Upper lobe of right lung (tissue), 1 donor: ENCODE results near the gene ZNF574. TPM values are rescaled to one million over a fixed set of nuclear protein-coding genes. Genes with fewer than 3 reads are reported as not detected.

ENCODE experiments used
- ATAC-seq: fragments of 200-7000 bp; cut with Tn5 transposase; one replicate; pipeline ENCODE4 v1.9.1; 2020; ENCODE audit warnings: mild to moderate bottlenecking, moderate library complexity
- DNase-seq: peaks from one replicate; pipeline ENCODE4 v3.0.0-alpha.2; 2020
- H3K27ac ChIP-seq: fragments of 200-600 bp; one replicate; pipeline ENCODE4 v1.8.0; 2022
- H3K27me3 ChIP-seq: fragments of 200-600 bp; one replicate; pipeline ENCODE4 v1.8.0; 2022; ENCODE audit warnings: mild to moderate bottlenecking
- H3K36me3 ChIP-seq: fragments of 200-600 bp; one replicate; pipeline ENCODE4 v1.8.0; 2022
- H3K4me1 ChIP-seq: fragments of 200-600 bp; one replicate; pipeline ENCODE4 v1.8.0; 2022
- H3K4me3 ChIP-seq: fragments of 200-600 bp; one replicate; pipeline ENCODE4 v1.8.0; 2022; ENCODE audit warnings: mild to moderate bottlenecking
- H3K9me3 ChIP-seq: fragments of 200-600 bp; one replicate; pipeline ENCODE4 v1.8.0; 2022
- CTCF ChIP-seq: fragments of 200-600 bp; IDR thresholded peaks from one replicate; pipeline ENCODE4 v1.8.0; 2022; ENCODE audit warnings: antibody characterized with exemption
- intact Hi-C: fragments of 100-400 bp; cut with DNase I; formaldehyde crosslinking; loops from one replicate; pipeline ENCODE4 v1.11.0; 2022
- total RNA-seq: library from RNA; stranded (reverse); fragmentation: NEBNext Ultra II Directional; extraction: Animal tissue kit (Norgen Biotek cat#: 25700); gene quantifications from one replicate; pipeline ENCODE4 v1.2.1, GENCODE V29; 2021
- donor health status: DM: no; HTN: yes; CAD: no; lungs with severe emphysema.

Gene ZNF574
- total RNA-seq, 1 donor from 2014 or later: 13.6 TPM

DNA sequence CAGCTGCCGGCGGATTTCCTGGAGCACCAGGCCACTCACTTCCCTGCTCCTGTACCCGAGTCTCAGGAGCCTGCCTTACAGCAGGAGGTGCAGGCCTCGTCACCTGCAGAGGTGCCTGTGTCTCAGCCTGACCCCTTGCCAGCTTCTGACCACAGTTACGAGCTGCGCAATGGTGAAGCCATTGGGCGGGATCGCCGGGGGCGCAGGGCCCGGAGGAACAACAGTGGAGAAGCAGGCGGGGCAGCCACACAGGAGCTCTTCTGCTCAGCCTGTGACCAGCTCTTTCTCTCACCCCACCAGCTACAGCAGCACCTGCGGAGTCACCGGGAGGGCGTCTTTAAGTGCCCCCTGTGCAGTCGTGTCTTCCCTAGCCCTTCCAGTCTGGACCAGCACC is 3.3 kb downstream of the ZNF574 start:
- peaks cover 9% of the 10 kb centered on the region for H3K4me1 ChIP-seq
- intact Hi-C loops: no loop called here
- no peaks in the 10 kb centered on the region for H3K27me3 ChIP-seq
- no peak for TF ChIP-seq CTCF
- DNase-seq: no peak
- H3K9me3 ChIP-seq: no peaks in the 10 kb centered on the region
- H3K27ac ChIP-seq: no peak overlapping the region
- peaks cover 35% of the 10 kb centered on the region for H3K36me3 ChIP-seq
- no peak overlapping the region for H3K4me3 ChIP-seq
- ATAC-seq: no peak

DNA sequence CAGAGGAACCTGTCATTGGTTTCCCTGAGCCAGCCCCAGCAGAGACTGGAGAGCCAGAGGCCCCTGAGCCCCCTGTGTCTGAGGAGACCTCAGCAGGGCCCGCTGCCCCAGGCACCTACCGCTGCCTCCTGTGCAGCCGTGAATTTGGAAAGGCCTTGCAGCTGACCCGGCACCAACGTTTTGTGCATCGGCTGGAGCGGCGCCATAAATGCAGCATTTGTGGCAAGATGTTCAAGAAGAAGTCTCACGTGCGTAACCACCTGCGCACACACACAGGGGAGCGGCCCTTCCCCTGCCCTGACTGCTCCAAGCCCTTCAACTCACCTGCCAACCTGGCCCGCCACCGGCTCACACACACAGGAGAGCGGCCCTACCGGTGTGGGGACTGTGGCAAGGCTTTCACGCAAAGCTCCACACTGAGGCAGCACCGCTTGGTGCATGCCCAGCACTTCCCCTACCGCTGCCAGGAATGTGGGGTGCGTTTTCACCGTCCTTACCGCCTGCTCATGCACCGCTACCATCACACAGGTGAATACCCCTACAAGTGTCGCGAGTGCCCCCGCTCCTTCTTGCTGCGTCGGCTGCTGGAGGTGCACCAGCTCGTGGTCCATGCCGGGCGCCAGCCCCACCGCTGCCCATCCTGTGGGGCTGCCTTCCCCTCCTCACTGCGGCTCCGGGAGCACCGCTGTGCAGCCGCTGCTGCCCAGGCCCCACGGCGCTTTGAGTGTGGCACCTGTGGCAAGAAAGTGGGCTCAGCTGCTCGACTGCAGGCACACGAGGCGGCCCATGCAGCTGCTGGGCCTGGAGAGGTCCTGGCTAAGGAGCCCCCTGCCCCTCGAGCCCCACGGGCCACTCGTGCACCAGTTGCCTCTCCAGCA is 4.2 kb downstream of the ZNF574 start:
- H3K4me3 ChIP-seq: no peak overlapping the region
- no peak for DNase-seq
- no peak for ATAC-seq
- peaks cover 35% of the 10 kb centered on the region for H3K36me3 ChIP-seq
- no peak overlapping the region for H3K27ac ChIP-seq
- no peak for TF ChIP-seq CTCF
- intact Hi-C loops: no loop called here
- H3K9me3 ChIP-seq: no peaks in the 10 kb centered on the region
- no peaks in the 10 kb centered on the region for H3K27me3 ChIP-seq
- peaks cover 9% of the 10 kb centered on the region for H3K4me1 ChIP-seq

GRCh38 chr19:42080764-42081375 is 4.9 kb downstream of the ZNF574 start:
- no peak overlapping the region for H3K27ac ChIP-seq
- TF ChIP-seq CTCF: no peak
- no peaks in the 10 kb centered on the region for H3K9me3 ChIP-seq
- DNase-seq (no peak), ATAC-seq (no peak)
- no peak overlapping the region for H3K4me3 ChIP-seq
- peaks cover 9% of the 10 kb centered on the region for H3K4me1 ChIP-seq
- H3K27me3 ChIP-seq: no peaks in the 10 kb centered on the region
- peaks cover 35% of the 10 kb centered on the region for H3K36me3 ChIP-seq
- intact Hi-C loops: no loop called here

DNA sequence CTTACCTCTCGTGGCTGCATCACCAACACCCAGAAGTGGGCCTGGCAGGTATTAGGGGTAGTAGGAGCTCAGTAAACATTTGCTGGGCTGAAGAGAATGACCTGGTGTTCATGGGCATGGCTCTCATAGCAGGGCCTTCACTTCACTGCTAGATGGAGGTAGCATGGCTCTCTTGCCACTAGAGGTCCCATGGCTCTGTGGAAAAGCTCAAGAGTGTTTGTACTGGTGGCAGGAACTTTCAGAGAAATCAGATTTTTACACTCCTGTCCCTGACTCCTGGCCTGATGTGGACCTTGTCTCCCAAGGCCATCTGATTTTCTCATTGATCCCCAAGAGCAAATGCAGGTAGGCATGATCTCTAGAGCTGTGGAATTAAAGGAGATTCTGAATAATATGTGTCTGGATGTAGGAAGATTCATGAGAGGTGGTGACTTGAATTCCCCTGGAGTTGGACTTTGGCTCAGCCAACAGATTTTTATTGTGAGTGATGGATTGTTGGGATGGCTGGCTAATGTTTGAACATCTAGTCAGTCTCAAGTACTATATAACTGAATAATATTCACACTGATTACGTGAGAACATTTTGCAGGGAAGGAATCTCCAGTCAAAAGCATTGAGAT is 5.7 kb downstream of the ZNF574 start:
- Histone ChIP-seq H3K4me3 (no peak overlapping the region), H3K9me3 (no peaks in the 10 kb centered on the region), H3K27ac (no peak overlapping the region), H3K4me1 (peaks cover 9% of the 10 kb centered on the region), H3K27me3 (no peaks in the 10 kb centered on the region), H3K36me3 (peaks cover 35% of the 10 kb centered on the region)
- peak; percentile 35 for ATAC-seq
- DNase-seq: no peak
- TF ChIP-seq CTCF: peak; percentile 42
- intact Hi-C loops: no loop called here

- ATAC-seq (no peak), DNase-seq (no peak)
- H3K27me3 ChIP-seq: no peaks in the 10 kb centered on the region
- H3K9me3 ChIP-seq: no peaks in the 10 kb centered on the region
- H3K27ac ChIP-seq: no peak overlapping the region
- intact Hi-C loops: no loop called here
- H3K4me1 ChIP-seq: peaks cover 1% of the 10 kb centered on the region
- TF ChIP-seq CTCF: no peak
- H3K36me3 ChIP-seq: peaks cover 34% of the 10 kb centered on the region
- no peak overlapping the region for H3K4me3 ChIP-seq
These were observed 7.6 kb downstream of the ZNF574 start for GRCh38 chr19:42083537-42083936.
